Fibroblast of pulmonary artery (primary cell): ENCODE results near the gene SAMM50.

Experiments
- DNase-seq: peaks from one replicate; pipeline ENCODE4 v3.0.0-alpha.2; 2010; ENCODE audit warnings: low read depth
- H3K4me3 ChIP-seq: replicated peaks from 2 replicates; pipeline ENCODE4 v1.5.1; 2011; ENCODE audit warnings: low read depth, mild to moderate bottlenecking, control low read depth, low read length, moderate library complexity
- TF ChIP-seq, protein P1 (sequence below): IDR thresholded peaks from 2 replicates; pipeline ENCODE4 v1.5.1; 2011; ENCODE audit warnings: mild to moderate bottlenecking, control low read depth, low read length, inconsistent platforms; ENCODE audit errors: missing control alignments

SAMM50 gene

DNA sequence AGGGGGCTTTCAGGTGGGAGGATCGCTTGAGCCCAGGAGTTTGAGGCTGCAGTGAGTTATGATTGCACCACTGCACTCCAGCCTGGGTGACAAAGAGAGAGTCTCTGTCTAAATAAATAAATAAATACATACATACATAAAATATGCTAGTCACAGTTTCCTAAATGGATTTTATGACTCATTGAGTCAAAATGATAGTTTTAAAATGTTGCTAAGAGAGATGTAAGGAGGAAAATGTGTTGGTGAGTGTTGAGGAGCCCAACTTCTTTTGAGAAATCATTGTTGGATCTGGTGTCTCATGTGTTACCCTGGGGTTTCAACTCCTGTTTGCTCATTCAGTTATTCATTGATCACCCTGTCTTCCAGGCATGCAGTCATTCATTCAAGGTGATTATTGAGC lies 89.9 kb downstream of the SAMM50 start:
- no peak for DNase-seq
- H3K4me3 ChIP-seq = no peak overlapping the region
- TF ChIP-seq, protein P1, sequence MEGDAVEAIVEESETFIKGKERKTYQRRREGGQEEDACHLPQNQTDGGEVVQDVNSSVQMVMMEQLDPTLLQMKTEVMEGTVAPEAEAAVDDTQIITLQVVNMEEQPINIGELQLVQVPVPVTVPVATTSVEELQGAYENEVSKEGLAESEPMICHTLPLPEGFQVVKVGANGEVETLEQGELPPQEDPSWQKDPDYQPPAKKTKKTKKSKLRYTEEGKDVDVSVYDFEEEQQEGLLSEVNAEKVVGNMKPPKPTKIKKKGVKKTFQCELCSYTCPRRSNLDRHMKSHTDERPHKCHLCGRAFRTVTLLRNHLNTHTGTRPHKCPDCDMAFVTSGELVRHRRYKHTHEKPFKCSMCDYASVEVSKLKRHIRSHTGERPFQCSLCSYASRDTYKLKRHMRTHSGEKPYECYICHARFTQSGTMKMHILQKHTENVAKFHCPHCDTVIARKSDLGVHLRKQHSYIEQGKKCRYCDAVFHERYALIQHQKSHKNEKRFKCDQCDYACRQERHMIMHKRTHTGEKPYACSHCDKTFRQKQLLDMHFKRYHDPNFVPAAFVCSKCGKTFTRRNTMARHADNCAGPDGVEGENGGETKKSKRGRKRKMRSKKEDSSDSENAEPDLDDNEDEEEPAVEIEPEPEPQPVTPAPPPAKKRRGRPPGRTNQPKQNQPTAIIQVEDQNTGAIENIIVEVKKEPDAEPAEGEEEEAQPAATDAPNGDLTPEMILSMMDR = no peak
